Heart left ventricle (tissue), 13 donors: ENCODE measurements around the gene VGLL4.

Source experiments
- CTCF ChIP-seq, 12 donors: fragments of 200-600 bp; sonication (generic) in 4 of 12; IDR thresholded peaks; one replicate each; pipeline versions ENCODE4 v1.5.0 to v1.8.0; 2018 to 2022; ENCODE audit warnings: antibody characterized with exemption in 12 of 12, mild to moderate bottlenecking in 5 of 12
- POLR2A ChIP-seq, 2 donors: fragments of 450-650 bp; IDR thresholded peaks; one replicate each; pipeline ENCODE4 v1.6.1; 2017; ENCODE audit warnings: antibody characterized with exemption in 2 of 2, mild to moderate bottlenecking in 2 of 2, moderate library complexity in 2 of 2
- donor health status: ischemic (EF 13 %, LVEDD 7.1; RV severe dilation, severe dysfunction).
- donor health status: DM: no; HTN: yes; CAD: no.
- donor health status: DM: no; HTN: no; CAD: no.
- donor health status: ischemic (EF 25% LVEDD 6.9; RV normal size, moderate dysfunction).
- donor health status: ischemic (EF 25% LVEDD 5.7; RV mildly dilated, moderate dysfunction).
- donor health status: ischemic (EF 35%, LVEDD 5.7; RV mildly dilated, moderate dysfunction).
- donor health status: nonischemic (EF 11% LVEDD 7.7; RV severe dilation, severe dysfunction).
- donor health status: DM: yes; HTN: yes; CAD: no.
- donor health status: PGD.
- donor health status: ischemic (EF 29% LVEDD 5.4; RV normal size, mild dysfunction).
- donor health status: nonischemic (EF 23%, LVEDD 6.1; RV moderate dilation, normal function).

GRCh38 chr3:11616551-11616950 lies 27.2 kb downstream of the VGLL4 start:
- TF ChIP-seq CTCF (IDR thresholded peaks at IDR 0.05) (no peak), POLR2A (IDR thresholded peaks at IDR 0.05) (no peak)
